ENCODE results near the gene WFDC10A. TPM values are rescaled to one million over a fixed set of nuclear protein-coding genes. Genes with fewer than 3 reads are reported as not detected.
"Not testable (repeated sequence)": the region's sequence is repeated elsewhere in the genome, so short reads cannot be mapped to it uniquely, and the experiment has no call there.

WFDC10A gene
- not detected for total RNA-seq

- ATAC-seq, result peak; percentile 83
- peak; percentile 63 for DNase-seq (ENCODE audit: low spot score)
- intact Hi-C loops (cut with DNase I), result no loop called here
Measured at GRCh38 chr20:45629496-45630100, at the start of gene WFDC10A. WFDC10A (plus strand) TSS chr20:45629739; CDS start chr20:45629814, 75 bp downstream.

GRCh38 chr20:45581702-45582101, 47.8 kb upstream of the WFDC10A start:
- no peak for ATAC-seq
- intact Hi-C loops (cut with DNase I), result no loop called here
- no peak for DNase-seq (ENCODE audit: low spot score)

DNA sequence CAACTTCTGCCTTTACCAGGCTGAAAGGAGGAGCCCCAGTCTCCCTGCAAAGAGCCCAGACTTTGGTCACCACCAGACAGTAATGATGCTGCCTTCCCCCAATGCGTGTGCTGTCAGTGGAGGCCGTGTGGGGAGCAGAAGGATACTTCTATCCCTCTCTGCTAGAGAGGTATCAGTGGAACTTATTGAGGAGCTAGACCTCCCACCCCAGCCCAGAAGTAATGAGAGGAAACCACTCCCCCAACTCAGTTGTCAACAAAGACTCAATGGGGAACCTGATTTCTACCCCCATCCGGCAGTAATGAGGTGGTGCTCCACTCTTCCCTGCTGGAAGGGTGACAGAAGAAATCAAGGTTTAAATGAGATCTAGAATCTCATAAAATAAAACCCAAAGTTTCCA, 46.0 kb upstream of the WFDC10A start:
- ATAC-seq (no peak), DNase-seq (ENCODE audit: low spot score) (no peak)
- intact Hi-C loops (cut with DNase I), result no loop called here

DNA sequence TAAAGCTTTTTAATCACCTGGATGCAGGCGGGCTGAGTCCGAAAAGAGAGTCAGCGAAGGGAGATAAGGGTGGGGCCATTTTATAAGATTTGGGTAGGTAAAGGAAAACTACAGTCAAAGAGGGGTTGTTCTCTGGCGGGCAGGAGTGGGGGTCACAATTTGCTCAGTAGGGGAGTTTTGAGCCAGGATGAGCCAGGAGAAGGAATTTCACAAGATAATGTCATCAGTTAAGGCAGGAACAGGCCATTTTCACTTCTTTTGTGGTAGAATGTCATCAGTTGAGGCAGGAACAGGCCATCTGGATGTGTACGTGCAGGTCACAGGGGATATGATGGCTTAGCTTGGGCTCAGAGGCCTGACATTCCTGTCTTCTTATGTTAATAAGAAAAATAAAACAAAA, 45.2 kb upstream of the WFDC10A start:
- ATAC-seq; DNase-seq (ENCODE audit: low spot score); intact Hi-C loops (cut with DNase I): not testable (repeated sequence)

DNA sequence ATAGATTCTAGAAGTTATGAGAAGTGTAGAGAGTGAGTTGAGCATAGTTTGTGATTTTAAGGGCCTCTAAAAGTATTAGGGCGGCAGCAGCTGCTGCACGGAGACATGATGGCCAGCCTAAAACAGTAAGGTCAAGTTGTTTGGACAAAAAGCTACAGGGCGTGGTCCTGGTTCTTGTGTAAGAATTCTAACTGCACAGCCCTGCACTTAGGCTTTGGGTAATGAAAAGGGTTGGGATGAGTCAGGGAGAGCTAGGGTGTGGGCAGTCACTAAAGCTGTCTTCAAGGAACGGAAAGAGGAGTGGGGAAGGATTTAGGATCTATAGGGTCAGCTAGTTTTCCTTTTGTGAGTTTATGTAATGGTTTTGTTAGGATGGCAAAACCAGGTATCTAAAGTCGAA, 43.6 kb upstream of the WFDC10A start:
- ATAC-seq; DNase-seq (ENCODE audit: low spot score): not testable (repeated sequence)

GRCh38 chr20:45588800-45589199, 40.7 kb upstream of the WFDC10A start:
- DNase-seq (ENCODE audit: low spot score) (no peak), ATAC-seq (no peak)
- intact Hi-C loops (cut with DNase I), result no loop called here

More for the DNA sequence above, 43.6 kb upstream of the WFDC10A start:
- intact Hi-C loops (cut with DNase I), result not testable (repeated sequence)

DNA sequence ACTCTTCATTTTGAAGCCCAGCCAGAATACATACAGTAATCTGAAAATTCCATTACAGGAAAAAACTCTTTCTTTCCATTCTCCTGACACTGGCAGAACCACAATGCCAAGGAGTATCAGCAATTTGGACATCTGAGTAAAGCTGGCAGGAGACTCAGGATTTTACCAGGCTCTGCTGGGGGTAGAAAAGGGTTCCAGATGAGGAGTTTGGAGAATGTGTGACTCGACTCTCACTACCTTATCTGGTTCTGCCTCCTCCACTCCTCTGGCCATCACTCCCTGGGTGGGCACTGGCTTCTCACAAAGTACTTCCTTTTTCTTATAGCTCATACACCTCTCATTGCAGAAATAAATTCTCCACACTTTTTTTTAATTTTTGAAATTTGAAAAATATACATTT, 39.8 kb upstream of the WFDC10A start:
- no peak for DNase-seq (ENCODE audit: low spot score)
- intact Hi-C loops (cut with DNase I), result no loop called here
- ATAC-seq, result no peak

GRCh38 chr20:45592574-45593189, 36.9 kb upstream of the WFDC10A start:
- DNase-seq (ENCODE audit: low spot score), result no peak
- intact Hi-C loops (cut with DNase I), result no loop called here
- no peak for ATAC-seq

DNA sequence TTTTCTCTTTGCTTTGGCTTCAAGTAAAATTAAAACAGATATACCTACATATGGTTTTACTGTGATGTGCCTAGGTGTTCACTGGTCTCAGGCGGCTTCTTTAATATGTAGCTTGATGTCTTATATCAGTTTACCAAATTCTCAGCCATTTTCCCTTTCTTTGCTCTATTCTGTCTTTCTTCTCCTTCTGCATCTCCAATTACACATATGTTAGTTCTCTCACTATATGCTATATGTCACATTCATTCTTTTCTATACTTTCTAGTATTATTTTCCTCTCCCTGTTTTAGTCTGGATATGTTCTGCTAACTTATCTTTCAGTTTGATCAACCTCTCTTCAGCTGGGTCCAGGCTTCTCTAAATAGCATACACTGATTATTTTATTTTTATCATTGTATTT, 36.0 kb upstream of the WFDC10A start:
- no peak for DNase-seq (ENCODE audit: low spot score)
- no peak for ATAC-seq
- intact Hi-C loops (cut with DNase I), result no loop called here

GRCh38 chr20:45595235-45595634, 34.3 kb upstream of the WFDC10A start:
- no peak for ATAC-seq
- intact Hi-C loops (cut with DNase I), result no loop called here

GRCh38 chr20:45607810-45608209, 21.7 kb upstream of the WFDC10A start:
- intact Hi-C loops (cut with DNase I), result no loop called here
- ATAC-seq, result no peak
- no peak for DNase-seq (ENCODE audit: low spot score)

More at GRCh38 chr20:45595235-45595634, 34.3 kb upstream of the WFDC10A start:
- DNase-seq (ENCODE audit: low spot score), result no peak

- intact Hi-C loops (cut with DNase I), result no loop called here
- no peak for DNase-seq (ENCODE audit: low spot score)
- no peak for ATAC-seq
Measured at GRCh38 chr20:45611054-45611453, 18.5 kb upstream of the WFDC10A start.

GRCh38 chr20:45612314-45612713, 17.2 kb upstream of the WFDC10A start:
- ATAC-seq (no peak), DNase-seq (ENCODE audit: low spot score) (no peak)
- intact Hi-C loops (cut with DNase I), result no loop called here

- ATAC-seq (no peak), DNase-seq (ENCODE audit: low spot score) (no peak)
- intact Hi-C loops (cut with DNase I), result no loop called here
Measured at GRCh38 chr20:45617591-45617990, 11.9 kb upstream of the WFDC10A start.

- DNase-seq (ENCODE audit: low spot score) (no peak), ATAC-seq (no peak)
- intact Hi-C loops (cut with DNase I), result no loop called here
Measured at GRCh38 chr20:45621593-45621992, 7.9 kb upstream of the WFDC10A start.

DNA sequence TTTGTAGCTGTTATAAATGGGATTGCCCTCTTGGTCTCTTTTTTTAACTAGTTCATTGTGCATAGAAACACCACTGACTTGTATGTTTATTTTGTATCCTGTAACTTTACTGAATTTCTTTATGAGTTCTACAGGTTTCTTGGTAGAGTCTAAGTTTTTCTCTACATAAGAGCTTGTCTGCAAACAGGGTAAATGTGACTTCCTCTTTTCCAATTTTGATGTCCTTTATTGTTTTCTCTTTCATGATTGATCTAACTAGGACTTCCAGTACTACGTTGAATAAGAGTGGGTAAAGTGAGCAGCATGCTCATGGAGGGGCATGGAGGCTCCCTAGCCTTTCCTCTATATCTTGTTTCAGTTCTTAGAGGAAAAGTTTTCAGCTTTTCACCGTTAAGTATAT, 3.0 kb upstream of the WFDC10A start:
- ATAC-seq (no peak), DNase-seq (ENCODE audit: low spot score) (no peak)
- intact Hi-C loops (cut with DNase I), result no loop called here

DNA sequence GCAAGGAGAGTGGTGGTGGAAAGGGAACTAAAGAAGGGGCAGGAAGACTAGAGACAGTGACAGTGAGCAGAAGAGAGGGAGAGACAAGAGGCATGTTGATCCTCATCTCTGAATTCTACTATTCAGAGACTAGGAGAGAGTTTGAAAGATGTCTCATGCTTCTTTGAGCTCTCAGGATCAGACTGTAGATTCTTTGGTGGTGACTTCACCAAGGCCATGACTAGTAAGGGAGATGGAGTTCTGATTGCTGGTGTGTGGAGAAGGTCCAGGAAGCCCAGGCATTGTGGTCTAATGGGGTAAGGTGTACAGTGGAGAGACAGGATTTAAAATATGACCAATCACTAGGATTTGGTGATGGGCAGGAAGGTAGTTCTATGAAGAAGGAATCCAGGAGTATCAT, 832 bp downstream of the WFDC10A start:
- no peak for DNase-seq (ENCODE audit: low spot score)
- ATAC-seq, result no peak
- intact Hi-C loops (cut with DNase I), result no loop called here

- intact Hi-C loops (cut with DNase I), result no loop called here
- no peak for ATAC-seq
Measured at GRCh38 chr20:45631184-45631583, 1.6 kb downstream of the WFDC10A start, which contains the start of gene WFDC9. WFDC9 (minus strand) TSS chr20:45631284; CDS start chr20:45610181, 21,103 bp downstream.

DNA sequence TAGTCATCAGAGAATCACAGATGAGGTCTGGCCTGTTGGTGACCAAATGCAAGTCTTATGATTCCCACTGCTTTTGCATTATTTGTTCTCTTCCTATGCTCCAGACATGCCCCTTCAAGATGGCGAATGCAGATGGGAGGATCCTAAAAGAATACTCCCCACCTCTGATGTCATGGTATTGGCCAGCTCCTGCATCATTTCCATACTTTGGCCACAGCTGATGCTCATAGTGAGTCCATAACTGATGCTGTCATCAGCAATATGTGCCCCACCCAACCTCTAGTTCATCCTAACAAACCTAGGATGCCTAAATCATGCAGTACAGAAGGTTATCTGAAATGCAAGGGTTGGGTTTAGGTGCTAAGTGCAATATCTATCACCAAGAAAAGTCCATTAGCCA, 7.0 kb downstream of the WFDC10A start:
- DNase-seq (ENCODE audit: low spot score) (no peak), ATAC-seq (no peak)
- intact Hi-C loops (cut with DNase I), result no loop called here

More at GRCh38 chr20:45631184-45631583, 1.6 kb downstream of the WFDC10A start, which contains the start of gene WFDC9:
- no peak for DNase-seq (ENCODE audit: low spot score)

- intact Hi-C loops (cut with DNase I), result no loop called here
- no peak for ATAC-seq
- no peak for DNase-seq (ENCODE audit: low spot score)
Measured at GRCh38 chr20:45639687-45640086, 10.1 kb downstream of the WFDC10A start.

DNA sequence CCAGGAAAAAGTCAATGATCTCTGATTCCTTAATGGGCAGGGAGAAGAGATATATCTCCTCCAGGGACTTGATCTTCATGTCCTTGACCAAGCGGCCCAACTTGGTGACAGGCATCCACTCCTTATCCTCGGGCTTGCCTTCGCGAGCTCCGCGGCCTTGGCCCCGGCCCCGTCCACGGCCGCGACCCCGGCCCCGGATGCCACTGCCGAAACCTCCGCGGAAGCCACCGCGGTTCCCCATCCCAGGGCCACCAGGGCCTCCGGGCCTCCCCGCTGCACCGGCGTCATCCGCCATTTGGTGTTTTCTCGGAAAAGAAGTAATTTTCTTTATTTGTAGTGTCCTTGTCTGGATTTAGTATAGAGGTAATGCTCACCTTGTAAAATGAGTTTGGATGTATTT, 11.5 kb downstream of the WFDC10A start:
- intact Hi-C loops (cut with DNase I); ATAC-seq; DNase-seq (ENCODE audit: low spot score): not testable (repeated sequence)

Measured in sciatic nerve (tissue), 2 donors.